GM18951 (cell line): Measurements from ENCODE around the gene TENM4.

Experiments
- POLR2A ChIP-seq: IDR thresholded peaks from 4 replicates; pipeline ENCODE4 v1.6.1; 2011; ENCODE audit warnings: mild to moderate bottlenecking; ENCODE audit not compliant: insufficient read length, insufficient read depth; ENCODE audit errors: extremely low read depth
- in situ Hi-C: fragments of 300-500 bp; cut with MboI; formaldehyde crosslinking; loops from one replicate; pipeline ENCODE4 v1.12.0; 2022; ENCODE audit warnings: low sequenced_read_pairs, mixed read lengths, inconsistent platforms; ENCODE audit not compliant: unreplicated experiment

The TENM4 gene

DNA sequence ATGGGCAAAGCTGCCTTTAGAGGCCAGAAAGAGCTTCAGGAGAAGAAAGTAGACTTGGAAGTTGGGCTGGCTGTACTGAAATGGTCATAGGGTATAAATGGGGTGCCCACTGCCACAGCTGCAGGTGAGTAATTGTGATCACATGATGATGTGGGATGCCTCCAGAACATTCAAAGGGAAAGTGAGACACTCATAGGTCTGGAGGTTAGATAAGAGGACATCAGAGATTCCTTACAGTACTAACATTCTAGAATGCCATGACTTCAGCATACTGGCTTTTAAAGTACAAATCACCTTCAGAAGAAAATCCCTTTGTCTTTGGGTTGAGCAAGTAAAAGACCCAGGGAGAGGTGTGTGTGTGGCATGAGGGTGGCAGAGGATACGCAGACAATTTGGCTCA lies 419.2 kb downstream of the TENM4 start:
- in situ Hi-C loops = no loop called here

DNA sequence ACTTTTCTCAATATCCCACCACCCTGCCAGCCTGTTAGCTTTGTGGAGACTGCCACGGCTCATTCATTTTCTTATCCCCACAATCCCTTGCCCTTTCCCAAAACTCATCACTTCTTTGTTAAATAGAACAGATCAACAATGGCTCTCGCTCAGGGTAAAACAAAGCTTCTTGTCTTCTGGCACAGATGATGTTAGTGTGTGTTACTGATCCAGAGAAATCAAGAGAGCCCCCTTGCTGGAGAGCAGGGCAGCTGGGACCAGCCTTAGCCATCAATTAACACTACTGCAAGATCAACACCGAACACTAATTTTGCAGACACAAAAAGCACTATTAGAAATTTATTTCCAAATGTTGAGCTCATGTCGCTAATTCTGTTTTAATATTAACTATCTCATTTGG lies 420.9 kb downstream of the TENM4 start:
- no peak for TF ChIP-seq POLR2A
- in situ Hi-C loops = no loop called here

More for the DNA sequence above, 419.2 kb downstream of the TENM4 start:
- TF ChIP-seq POLR2A = no peak

DNA sequence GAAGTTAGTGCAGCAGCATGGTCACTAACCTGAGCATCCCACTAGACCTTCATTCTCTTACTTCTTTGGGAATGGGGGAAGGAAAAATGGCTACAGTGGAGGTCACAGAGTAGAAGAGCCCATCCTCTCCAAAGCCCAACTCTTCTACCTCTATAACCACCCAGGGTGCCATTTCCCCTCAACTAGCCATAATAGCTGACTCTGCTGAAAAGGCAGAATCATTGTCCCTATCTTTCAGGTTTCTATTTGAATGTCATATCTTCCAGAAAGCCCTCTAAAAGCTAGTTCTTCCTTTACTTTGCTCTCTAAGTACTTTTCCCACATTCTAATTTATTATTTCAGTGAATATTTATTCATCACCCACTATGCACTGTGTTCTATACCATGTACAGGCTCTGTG lies 421.6 kb downstream of the TENM4 start:
- in situ Hi-C loops = no loop called here
- TF ChIP-seq POLR2A = no peak

DNA sequence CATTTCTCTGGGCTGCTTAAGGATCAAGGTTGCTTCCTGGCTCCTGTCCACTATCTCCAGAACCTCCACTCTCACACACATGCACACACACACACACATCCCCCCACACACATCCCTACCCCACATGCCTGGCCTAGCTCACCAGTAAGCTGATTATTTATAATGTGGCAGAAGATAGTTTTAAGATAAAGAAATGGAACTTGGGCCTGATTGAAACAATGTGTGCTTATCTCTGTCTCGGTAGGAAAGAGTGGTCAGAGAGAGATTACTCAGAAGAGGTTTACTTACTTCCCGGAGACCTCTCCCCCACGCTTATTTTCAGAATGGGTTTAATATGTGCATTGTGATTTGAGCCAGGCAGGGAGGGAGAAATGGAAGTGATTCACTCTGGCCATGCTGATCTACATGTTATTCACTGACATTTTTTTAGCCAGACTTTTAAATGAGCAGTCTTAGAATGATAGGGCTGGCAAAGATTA lies 422.4 kb downstream of the TENM4 start:
- TF ChIP-seq POLR2A = no peak
- in situ Hi-C loops = no loop called here

DNA sequence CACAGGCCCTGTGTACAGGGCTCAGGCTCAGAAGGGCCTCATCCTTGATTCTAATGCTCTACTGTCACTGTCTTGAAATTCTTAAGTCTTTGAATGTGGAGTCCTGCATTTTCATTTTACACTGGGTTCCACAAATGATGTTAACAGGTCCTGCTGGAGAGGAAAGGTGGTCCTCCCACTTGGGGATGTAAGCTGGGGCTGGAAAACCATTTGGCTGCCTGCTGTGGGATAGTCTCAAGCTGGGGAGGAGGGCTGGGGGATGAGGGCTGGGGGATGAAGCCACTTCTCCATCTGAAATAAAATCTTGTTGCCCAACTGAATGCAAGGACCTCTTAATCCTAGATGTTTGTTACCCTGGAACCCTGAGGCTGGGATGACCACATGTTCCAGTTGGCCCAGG lies 423.0 kb downstream of the TENM4 start:
- in situ Hi-C loops = no loop called here
- TF ChIP-seq POLR2A = no peak

DNA sequence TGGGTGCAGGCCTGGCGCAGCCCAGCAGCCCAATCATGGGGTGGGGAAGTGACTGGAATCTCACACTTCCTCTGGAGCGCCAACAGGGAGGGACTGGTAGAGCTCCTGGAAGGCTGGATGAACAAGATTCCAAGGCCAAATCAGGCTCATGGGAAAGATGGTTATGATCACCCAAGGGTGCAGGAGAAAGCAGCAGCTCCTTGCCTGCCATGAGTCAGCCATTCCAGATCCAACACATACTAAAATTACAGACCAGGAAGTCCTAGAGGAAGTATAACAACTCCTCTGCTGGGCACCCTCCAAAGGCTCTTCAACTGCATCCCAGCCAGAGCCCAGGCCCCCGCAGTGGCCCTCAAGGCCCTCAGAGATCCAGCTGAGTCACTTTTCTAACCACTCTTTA lies 427.3 kb downstream of the TENM4 start:
- no peak for TF ChIP-seq POLR2A
- in situ Hi-C loops = no loop called here

DNA sequence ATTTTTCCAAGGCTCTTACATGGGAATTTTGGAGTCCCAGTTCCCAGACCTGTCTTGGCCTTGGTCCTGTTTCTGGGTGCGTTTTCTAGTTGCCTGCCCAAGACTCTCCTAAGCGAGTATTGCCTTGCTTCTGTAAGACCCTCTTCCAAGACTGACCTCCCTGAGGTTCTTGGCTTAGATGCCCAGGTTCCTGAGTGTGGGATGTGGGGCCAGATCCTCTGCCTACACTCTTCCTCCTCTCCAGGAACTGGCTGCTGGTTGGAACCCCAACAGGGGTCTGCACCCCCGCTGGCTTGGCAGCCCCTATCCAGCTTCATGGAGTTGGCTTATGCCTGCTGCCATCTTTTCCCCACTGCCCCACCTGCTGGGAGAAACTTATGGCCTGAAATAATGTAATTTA lies 429.5 kb downstream of the TENM4 start:
- in situ Hi-C loops = no loop called here
- TF ChIP-seq POLR2A = no peak

DNA sequence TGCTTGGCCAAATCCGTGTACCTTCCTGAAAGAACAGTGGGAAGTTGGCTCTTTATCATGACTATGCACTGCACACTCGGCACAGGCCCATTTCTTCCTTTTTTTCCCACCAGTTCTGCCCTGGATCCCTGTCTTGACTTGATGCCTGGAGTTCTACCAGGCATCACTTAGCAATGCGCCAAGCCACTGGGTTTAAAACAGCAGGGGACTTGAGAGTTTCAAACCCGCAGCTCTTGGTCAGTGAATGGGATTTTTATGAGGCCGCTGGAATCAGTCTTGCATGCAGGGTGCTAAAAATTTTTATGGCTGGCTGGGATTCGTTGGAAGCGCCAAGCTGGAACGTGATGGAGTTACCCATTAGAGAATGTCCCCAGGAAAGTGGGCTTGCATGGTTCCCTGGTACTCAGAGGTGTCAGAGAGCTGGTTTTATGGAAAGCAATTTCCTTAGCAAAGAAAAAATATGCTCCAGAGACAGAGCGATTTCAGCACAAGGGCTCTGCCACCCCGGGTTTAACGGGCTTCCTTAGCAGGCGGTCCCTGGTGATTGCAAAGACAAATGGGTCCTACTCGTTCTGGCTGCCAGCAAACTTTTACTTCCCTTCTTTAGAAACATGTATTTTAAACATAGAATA lies 432.9 kb downstream of the TENM4 start:
- in situ Hi-C loops = no loop called here
- TF ChIP-seq POLR2A = no peak

DNA sequence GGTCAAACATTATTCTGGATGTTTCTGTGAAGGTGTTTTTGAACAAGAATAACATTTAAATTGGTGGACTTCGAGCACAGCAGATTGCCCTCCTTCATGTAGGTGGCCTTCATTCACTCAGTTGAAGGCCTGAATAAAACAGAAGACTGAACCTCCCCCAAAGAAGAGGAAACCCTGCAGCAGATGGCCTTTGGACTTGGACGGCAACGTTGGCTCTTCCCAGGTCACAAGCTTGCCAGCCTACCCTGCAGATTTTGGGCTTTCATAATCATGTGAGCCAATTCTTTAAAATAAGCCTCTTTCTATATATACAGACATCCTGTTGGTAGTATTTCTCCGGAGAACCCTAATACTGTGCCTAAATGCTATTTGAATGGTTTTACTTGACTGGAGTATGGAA lies 434.0 kb downstream of the TENM4 start:
- in situ Hi-C loops = no loop called here
- no peak for TF ChIP-seq POLR2A

DNA sequence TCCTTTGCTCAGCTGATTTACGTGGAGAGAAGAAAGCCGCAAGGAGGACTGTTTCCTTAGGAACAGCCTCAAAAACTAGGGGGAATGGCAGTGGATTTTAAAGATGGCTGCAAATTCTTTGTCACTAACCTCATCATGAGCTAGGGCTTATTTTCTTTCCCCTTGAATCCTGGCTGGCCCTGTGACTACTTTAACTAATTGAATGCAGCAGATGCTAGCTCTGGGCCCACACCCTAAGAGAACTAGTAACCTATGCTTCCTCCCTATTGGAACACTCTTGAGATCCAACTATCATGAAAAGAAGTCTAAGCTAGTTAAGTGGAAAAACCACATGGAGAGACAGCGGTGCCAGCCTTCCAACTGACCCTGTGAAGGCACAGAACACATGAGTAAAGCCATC lies 444.8 kb downstream of the TENM4 start:
- no peak for TF ChIP-seq POLR2A
- in situ Hi-C loops = no loop called here

DNA sequence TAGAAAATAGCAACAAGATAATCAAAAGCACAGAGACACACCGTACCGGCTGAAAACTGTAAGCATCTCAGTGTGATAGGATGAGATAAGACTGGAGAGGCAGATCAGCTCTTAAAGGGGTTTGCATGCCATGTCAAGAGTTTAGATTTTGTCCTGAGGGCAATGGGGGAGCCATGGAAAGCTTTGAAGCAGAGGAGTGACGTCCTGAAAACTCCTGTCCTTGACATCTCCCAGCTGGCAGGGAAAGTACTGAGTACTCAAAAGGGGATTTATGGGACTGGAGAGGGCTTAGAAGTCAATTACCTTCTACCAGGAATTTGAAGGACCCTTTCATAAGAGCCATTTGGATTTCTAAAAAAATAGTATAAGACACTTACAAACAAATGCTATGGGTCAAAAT lies 445.7 kb downstream of the TENM4 start:
- in situ Hi-C loops = no loop called here

DNA sequence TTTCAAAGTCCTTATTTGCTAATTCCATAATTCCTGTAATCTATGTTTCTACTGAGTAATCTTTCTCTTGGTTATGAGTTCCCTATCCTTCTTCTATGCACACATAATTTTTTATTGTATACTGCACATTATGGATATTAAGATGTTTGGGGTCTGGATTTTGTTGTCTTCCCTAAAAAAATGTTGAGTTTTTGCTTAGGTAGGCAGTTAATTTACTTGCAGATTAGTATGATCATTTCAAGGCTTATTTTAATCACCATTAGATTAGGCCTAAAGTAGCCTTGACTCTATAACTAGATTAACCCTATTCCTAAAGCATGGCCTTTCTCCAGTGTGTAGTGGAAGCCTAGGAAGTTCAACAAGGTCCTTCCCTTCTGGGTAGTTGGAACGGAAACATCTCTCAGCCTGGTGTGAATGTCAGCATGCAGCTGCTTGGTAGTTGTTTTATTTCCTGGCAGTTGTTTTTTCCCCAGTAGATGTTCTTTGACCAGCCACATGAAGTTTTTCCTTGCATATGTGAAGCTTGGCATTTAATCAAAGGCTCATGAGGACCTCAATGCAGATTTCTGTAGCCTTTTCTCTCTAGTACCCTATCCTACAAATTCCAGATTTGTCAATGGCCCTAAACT lies 446.9 kb downstream of the TENM4 start:
- in situ Hi-C loops = no loop called here
- TF ChIP-seq POLR2A = no peak

More for the DNA sequence above, 445.7 kb downstream of the TENM4 start:
- no peak for TF ChIP-seq POLR2A

DNA sequence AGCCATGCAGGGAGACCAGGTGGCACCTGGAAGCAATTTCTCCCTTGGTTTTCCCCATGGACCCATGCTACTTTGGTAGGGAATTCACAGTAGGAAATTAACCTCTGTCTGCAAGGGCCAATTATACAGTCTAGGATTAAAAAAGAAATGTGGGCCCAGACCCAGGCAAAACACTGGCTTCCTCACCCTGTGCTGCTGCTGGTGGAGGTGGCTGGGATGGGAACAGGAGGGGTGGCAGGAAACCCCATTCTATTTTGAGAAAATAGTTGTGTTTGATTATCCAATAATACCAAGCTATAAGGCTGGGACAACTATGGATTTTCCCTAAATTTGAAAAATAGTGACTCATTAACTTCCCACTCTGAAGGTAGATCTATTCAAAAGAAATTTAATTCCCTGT lies 449.1 kb downstream of the TENM4 start:
- in situ Hi-C loops = no loop called here
- no peak for TF ChIP-seq POLR2A

DNA sequence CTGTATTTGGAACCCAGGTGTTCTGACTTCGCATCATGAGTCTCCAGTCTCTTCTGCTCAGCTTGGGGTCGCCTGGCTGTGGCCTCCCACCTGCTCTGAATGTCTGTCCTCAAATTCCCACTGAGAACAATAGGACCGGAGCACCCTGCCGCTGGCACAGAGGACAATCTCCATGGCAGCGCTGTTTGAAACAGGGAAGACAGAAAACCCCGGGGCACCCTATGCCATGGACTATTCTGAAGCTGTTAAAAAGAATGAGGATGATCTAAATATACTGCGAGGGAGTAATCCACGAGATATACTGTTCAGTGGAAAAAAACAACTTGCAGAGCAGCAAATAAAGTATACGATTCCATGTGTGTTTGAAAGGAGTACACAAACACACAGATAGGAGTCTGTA lies 450.6 kb downstream of the TENM4 start:
- TF ChIP-seq POLR2A = no peak
- in situ Hi-C loops = no loop called here
